T-cell (primary cell): Measurements from ENCODE around the gene ARHGEF26. TPM values are rescaled to one million over a fixed set of nuclear protein-coding genes. Genes with fewer than 3 reads are reported as not detected.

Source experiments
- ATAC-seq, 4 experiments: fragments of 200-7000 bp in 3 of 4; fragments of 150-1000 bp in 1 of 4; cut with Tn5 transposase; replicated peaks in 1 of 4; 1 replicate in 3 of 4; 2 replicates in 1 of 4; pipeline ENCODE4 v1.10.0; 2021; ENCODE audit warnings: moderate library complexity in 3 of 4, mild to moderate bottlenecking in 2 of 4, moderate number of reproducible peaks in 1 of 4
- CTCF ChIA-PET, 2 donors: fragments of 300-600 bp; sonication (Branson Sonifier 250); formaldehyde crosslinking; loops; one replicate each; lab custom pipeline; 2022; ENCODE audit warnings: antibody characterized with exemption in 2 of 2; lab: Charles Lee
- POLR2A ChIA-PET, 2 donors: fragments of 300-600 bp; sonication (Branson Sonifier 250); formaldehyde crosslinking; loops; one replicate each; lab custom pipeline; 2022; ENCODE audit warnings: antibody characterized with exemption in 2 of 2; lab: Charles Lee
- DNase-seq, 35 experiments: peaks; one replicate each; pipeline versions ENCODE4 v3.0.0 to v3.0.0-alpha.2; 2013 to 2023
- H3K27ac ChIP-seq: one replicate; pipeline ENCODE4 v1.5.1; 2013; ENCODE audit warnings: low read length
- H3K27me3 ChIP-seq, 2 experiments: replicated peaks in 1 of 2; 1 replicate in 1 of 2; 2 replicates in 1 of 2; pipeline versions ENCODE4 v1.6.1 to v1.7.0; 2013; ENCODE audit warnings: low read length in 1 of 2, mixed read lengths in 1 of 2; ENCODE audit not compliant: control insufficient read depth in 2 of 2, insufficient read depth in 2 of 2; ENCODE audit errors: extremely low read depth in 1 of 2
- H3K36me3 ChIP-seq, 2 donors: 1 replicate in 1 of 2; 2 replicates in 1 of 2; pipeline versions ENCODE4 v1.6.1 to v1.7.0; 2013; ENCODE audit warnings: low read length in 1 of 2; ENCODE audit not compliant: control insufficient read depth in 2 of 2, insufficient read depth in 1 of 2; ENCODE audit errors: extremely low read depth in 1 of 2
- H3K4me1 ChIP-seq, 2 experiments: 1 replicate in 1 of 2; 2 replicates in 1 of 2; pipeline versions ENCODE4 v1.6.1 to v1.7.0; 2013; ENCODE audit warnings: low read length in 2 of 2, mixed read lengths in 1 of 2; ENCODE audit not compliant: insufficient read depth in 2 of 2, control insufficient read depth in 1 of 2; ENCODE audit errors: extremely low read depth in 1 of 2
- H3K4me3 ChIP-seq, 2 donors: 1 replicate in 1 of 2; 2 replicates in 1 of 2; pipeline versions ENCODE4 v1.5.1 to v1.7.0; 2013; ENCODE audit warnings: mild to moderate bottlenecking in 2 of 2, low read length in 1 of 2, moderate library complexity in 1 of 2; ENCODE audit not compliant: control insufficient read depth in 1 of 2; ENCODE audit errors: extremely low read depth in 1 of 2
- H3K9me3 ChIP-seq: 2 replicates; pipeline ENCODE4 v1.7.0; 2013
- H3K27ac Mint-ChIP-seq, 2 donors: one replicate each; pipeline ENCODE4 v1.8.0; 2020 to 2021; ENCODE audit warnings: mild to moderate bottlenecking in 2 of 2, mixed read lengths in 2 of 2
- H3K27me3 Mint-ChIP-seq, 2 donors: one replicate each; pipeline ENCODE4 v1.8.0; 2021 to 2022; ENCODE audit warnings: mixed read lengths in 2 of 2
- H3K36me3 Mint-ChIP-seq: one replicate; pipeline ENCODE4 v1.8.0; 2021; ENCODE audit warnings: mixed read lengths
- H3K4me1 Mint-ChIP-seq, 3 donors: one replicate each; pipeline ENCODE4 v1.8.0; 2020 to 2022; ENCODE audit warnings: mixed read lengths in 3 of 3, mild to moderate bottlenecking in 1 of 3
- H3K4me3 Mint-ChIP-seq, 3 donors: one replicate each; pipeline ENCODE4 v1.8.0; 2020 to 2022; ENCODE audit warnings: mild to moderate bottlenecking in 3 of 3, mixed read lengths in 3 of 3, moderate library complexity in 3 of 3
- H3K9me3 Mint-ChIP-seq, 3 donors: one replicate each; pipeline ENCODE4 v1.8.0; 2020 to 2022; ENCODE audit warnings: mixed read lengths in 3 of 3
- WGBS: methylation state at CpG from one replicate; pipeline ENCODE4 v1.1.5; 2013; ENCODE audit warnings: missing lambda C conversion rate; ENCODE audit not compliant: insufficient coverage; 5-methylcytosine and 5-hydroxymethylcytosine counted together
- total RNA-seq, 35 experiments: library from RNA in 6 of 35; stranded (reverse) in 6 of 35; fragments of 120-200 nt in 1 of 35; gene quantifications; one replicate each; pipeline versions ENCODE4 v1.2.1 to v1.2.4 and lab custom pipeline; 2013 to 2026

ARHGEF26 gene
- total RNA-seq, 5 donors from 2014 or later (not counting 1 experiment from before 2014, with no cell fraction given) = 0.12 to 0.29 (median 0.23) TPM

GRCh38 chr3:154143873-154144272 lies 22.7 kb downstream of the ARHGEF26 start:
- Mint-ChIP-seq H3K27me3 (peaks cover 10 to 20% of the 10 kb centered on the region in 2 donors), H3K4me3 (no peak overlapping the region), H3K9me3 (no peaks in the 10 kb centered on the region), H3K27ac (no peak overlapping the region), H3K36me3 (no peaks in the 10 kb centered on the region), H3K4me1 (no peaks in the 10 kb centered on the region)
- Histone ChIP-seq H3K4me3 (no peak overlapping the region), H3K4me1 (no peaks in the 10 kb centered on the region), H3K36me3 (no peaks in the 10 kb centered on the region), H3K27me3 (peaks cover 0 to 4% of the 10 kb centered on the region in 2 experiments), H3K27ac (no peak overlapping the region), H3K9me3 (no peaks in the 10 kb centered on the region)
- ChIA-PET POLR2A (interaction anchor here in 1 of 2 donors (0.6 kb wide), 1 partner anchor 967 kb away, joined by 3 read pairs; no protein-coding TSS in a partner anchor), CTCF (no interaction called here)
- no peak for DNase-seq
- 78% methylated on average over 1 of the region's 2 CpGs for WGBS
- ATAC-seq = no peak

DNA sequence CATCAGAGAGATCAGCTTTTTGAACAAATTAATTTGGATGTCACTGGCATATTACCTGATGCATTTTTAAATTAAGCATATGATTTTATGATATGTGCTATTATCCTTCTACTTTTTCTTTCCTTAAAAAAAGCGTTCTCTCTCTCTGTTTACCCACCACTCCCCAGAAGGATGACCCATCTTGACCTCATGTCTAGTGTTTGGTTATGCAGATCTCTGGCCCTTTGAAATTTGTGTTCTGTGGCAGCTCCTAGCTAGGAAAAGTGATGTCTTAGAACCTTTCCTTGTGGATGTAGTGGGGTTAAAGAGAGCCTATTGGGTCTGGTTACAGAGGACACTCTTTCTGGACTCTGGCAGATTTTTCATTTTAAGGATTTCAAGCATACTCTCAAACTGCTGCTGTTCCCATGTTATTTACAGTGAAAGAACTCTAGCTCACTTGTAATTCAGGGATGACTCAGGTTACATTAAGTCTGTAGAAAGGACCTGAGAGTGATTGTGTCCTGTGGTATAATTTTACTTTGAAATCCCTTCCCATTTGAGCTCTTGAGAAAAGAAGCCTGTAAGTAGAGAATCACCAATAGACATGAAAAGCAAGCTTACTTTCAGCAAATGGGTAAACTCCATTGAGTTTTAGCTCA lies 23.8 kb downstream of the ARHGEF26 start:
- CTCF ChIA-PET = no interaction called here
- no CpG with 5 or more reads among the region's 1 CpG for WGBS
- no peak for ATAC-seq

GRCh38 chr3:154148541-154148940 lies 27.4 kb downstream of the ARHGEF26 start:
- Histone ChIP-seq H3K9me3 (no peaks in the 10 kb centered on the region), H3K36me3 (no peaks in the 10 kb centered on the region), H3K27me3 (no peaks in the 10 kb centered on the region), H3K4me3 (no peak overlapping the region), H3K27ac (no peak overlapping the region), H3K4me1 (no peaks in the 10 kb centered on the region)
- Mint-ChIP-seq H3K9me3 (no peaks in the 10 kb centered on the region), H3K4me1 (no peaks in the 10 kb centered on the region), H3K4me3 (no peak overlapping the region), H3K27me3 (peaks cover 6 to 13% of the 10 kb centered on the region in 2 donors), H3K27ac (no peak overlapping the region), H3K36me3 (no peaks in the 10 kb centered on the region)
- WGBS = 100% methylated on average over 1 of the region's 1 CpG
- ChIA-PET POLR2A (no interaction called here), CTCF (no interaction called here)
- DNase-seq (no peak), ATAC-seq (no peak)

More for the DNA sequence above, 23.8 kb downstream of the ARHGEF26 start:
- Mint-ChIP-seq H3K4me1 (no peaks in the 10 kb centered on the region), H3K27me3 (peaks cover 6 to 15% of the 10 kb centered on the region in 2 donors), H3K9me3 (no peaks in the 10 kb centered on the region), H3K27ac (no peak overlapping the region), H3K36me3 (no peaks in the 10 kb centered on the region), H3K4me3 (no peak overlapping the region)
- H3K4me1 ChIP-seq = no peaks in the 10 kb centered on the region
- H3K27me3 ChIP-seq = peaks cover 0 to 4% of the 10 kb centered on the region in 2 experiments
- no peak for DNase-seq
- H3K4me3 ChIP-seq = no peak overlapping the region
- H3K36me3 ChIP-seq = no peaks in the 10 kb centered on the region
- no peaks in the 10 kb centered on the region for H3K9me3 ChIP-seq
- H3K27ac ChIP-seq = no peak overlapping the region
- POLR2A ChIA-PET = no interaction called here

GRCh38 chr3:154149286-154149685 lies 28.1 kb downstream of the ARHGEF26 start:
- H3K4me1 ChIP-seq = no peaks in the 10 kb centered on the region
- H3K27ac ChIP-seq = no peak overlapping the region
- H3K27me3 Mint-ChIP-seq = peaks cover 6 to 10% of the 10 kb centered on the region in 2 donors
- WGBS = 100% methylated on average over 2 of the region's 4 CpGs
- H3K27ac Mint-ChIP-seq = no peak overlapping the region
- no peak overlapping the region for H3K4me3 ChIP-seq
- no peaks in the 10 kb centered on the region for H3K27me3 ChIP-seq
- H3K36me3 Mint-ChIP-seq = no peaks in the 10 kb centered on the region
- DNase-seq = no peak
- H3K36me3 ChIP-seq = no peaks in the 10 kb centered on the region
- no peak for ATAC-seq
- H3K9me3 Mint-ChIP-seq = no peaks in the 10 kb centered on the region
- CTCF ChIA-PET = interaction anchor here (0.7 kb wide), 2 partner anchors 8 to 1789 kb away, joined by 5 to 6 read pairs; no protein-coding TSS in a partner anchor
- no peaks in the 10 kb centered on the region for H3K9me3 ChIP-seq
- no peak overlapping the region for H3K4me3 Mint-ChIP-seq
- no peaks in the 10 kb centered on the region for H3K4me1 Mint-ChIP-seq
- POLR2A ChIA-PET = no interaction called here

- Histone ChIP-seq H3K36me3 (no peaks in the 10 kb centered on the region), H3K4me1 (no peaks in the 10 kb centered on the region), H3K4me3 (no peak overlapping the region), H3K27me3 (no peaks in the 10 kb centered on the region), H3K27ac (no peak overlapping the region), H3K9me3 (no peaks in the 10 kb centered on the region)
- CTCF ChIA-PET = no interaction called here
- no peak overlapping the region for H3K4me3 Mint-ChIP-seq
- DNase-seq = no peak
- no CpG with 5 or more reads among the region's 1 CpG for WGBS
- POLR2A ChIA-PET = no interaction called here
- H3K4me1 Mint-ChIP-seq = no peaks in the 10 kb centered on the region
- no peak overlapping the region for H3K27ac Mint-ChIP-seq
- H3K9me3 Mint-ChIP-seq = no peaks in the 10 kb centered on the region
- peaks cover 9 to 14% of the 10 kb centered on the region in 2 donors for H3K27me3 Mint-ChIP-seq
- ATAC-seq = no peak
- no peaks in the 10 kb centered on the region for H3K36me3 Mint-ChIP-seq
Observed at GRCh38 chr3:154151969-154152368, 30.8 kb downstream of the ARHGEF26 start.

- no peaks in the 10 kb centered on the region for H3K4me1 Mint-ChIP-seq
- ATAC-seq = no peak
- ChIA-PET POLR2A (no interaction called here), CTCF (no interaction called here)
- no peak overlapping the region for H3K4me3 ChIP-seq
- DNase-seq = no peak
- no peaks in the 10 kb centered on the region for H3K36me3 Mint-ChIP-seq
- H3K4me3 Mint-ChIP-seq = no peak overlapping the region
- no peak overlapping the region for H3K27ac Mint-ChIP-seq
- H3K9me3 Mint-ChIP-seq = no peaks in the 10 kb centered on the region
- no peaks in the 10 kb centered on the region for H3K27me3 ChIP-seq
- H3K27me3 Mint-ChIP-seq = peaks cover 9 to 11% of the 10 kb centered on the region in 2 donors
- no peak overlapping the region for H3K27ac ChIP-seq
- 100% methylated on average over 1 of the region's 5 CpGs for WGBS
- H3K36me3 ChIP-seq = no peaks in the 10 kb centered on the region
- no peaks in the 10 kb centered on the region for H3K9me3 ChIP-seq
- no peaks in the 10 kb centered on the region for H3K4me1 ChIP-seq
Observed at GRCh38 chr3:154152741-154153140, 31.6 kb downstream of the ARHGEF26 start.
